A673 (cell line): ENCODE measurements around the gene SEMA6A. TPM values are rescaled to one million over a fixed set of nuclear protein-coding genes. Genes with fewer than 3 reads are reported as not detected.

Source experiments
- BruUV-seq: library from RNA; stranded (reverse); fragments of 400-500 nt; replicated peaks from 2 replicates; lab custom pipeline; 2021; lab: Mats Ljungman, UMichigan
- CTCF ChIA-PET: fragments of 300-600 bp; sonication (Branson Sonifier 250); formaldehyde crosslinking; loops from one replicate; lab custom pipeline; 2022; ENCODE audit warnings: antibody characterized with exemption; lab: Charles Lee
- POLR2A ChIA-PET: fragments of 300-600 bp; sonication (Branson Sonifier 250); formaldehyde crosslinking; loops from one replicate; lab custom pipeline; 2022; ENCODE audit warnings: antibody characterized with exemption; ENCODE audit not compliant: low non-redundant PET; lab: Charles Lee
- DNase-seq: peaks from one replicate; pipeline ENCODE4 v3.0.0-alpha.2; 2015; ENCODE audit warnings: low spot score
- H3K27ac ChIP-seq: fragments of 200-600 bp; sonication (generic); 2 replicates; pipeline ENCODE4 v1.5.1; 2016; ENCODE audit warnings: mixed run types, low read depth, mild to moderate bottlenecking, mixed read lengths, antibody characterized with exemption, low read length; ENCODE audit not compliant: poor library complexity, severe bottlenecking
- H3K27me3 ChIP-seq: fragments of 200-600 bp; sonication (generic); replicated peaks from 2 replicates; pipeline ENCODE4 v1.6.1; 2017; ENCODE audit warnings: mixed run types, low read depth, mild to moderate bottlenecking, mixed read lengths, antibody characterized with exemption, low read length; ENCODE audit not compliant: insufficient read depth, poor library complexity
- H3K36me3 ChIP-seq: fragments of 200-600 bp; sonication (generic); 2 replicates; pipeline ENCODE4 v1.6.1; 2016; ENCODE audit warnings: mixed run types, mild to moderate bottlenecking, mixed read lengths, antibody characterized with exemption, low read length; ENCODE audit not compliant: insufficient read depth, poor library complexity, severe bottlenecking
- H3K4me1 ChIP-seq: fragments of 200-600 bp; sonication (generic); 2 replicates; pipeline ENCODE4 v1.6.1; 2017; ENCODE audit warnings: mixed run types, mild to moderate bottlenecking, mixed read lengths, antibody characterized with exemption, low read length; ENCODE audit not compliant: insufficient read depth, poor library complexity, severe bottlenecking
- H3K4me3 ChIP-seq: fragments of 200-600 bp; sonication (generic); 2 replicates; pipeline ENCODE4 v1.5.1; 2016; ENCODE audit warnings: low read depth, mixed run types, mild to moderate bottlenecking, mixed read lengths, low read length; ENCODE audit not compliant: poor library complexity, severe bottlenecking
- H3K9me3 ChIP-seq: fragments of 200-600 bp; sonication (generic); 2 replicates; pipeline ENCODE4 v1.6.1; 2016; ENCODE audit warnings: mixed run types, low read depth, mild to moderate bottlenecking, mixed read lengths, antibody characterized with exemption, low read length; ENCODE audit not compliant: poor library complexity, severe bottlenecking
- CTCF ChIP-seq: fragments of 300-800, 200-600 bp; sonication (generic); conservative IDR thresholded peaks from 2 replicates; pipeline ENCODE4 v1.5.1; 2017; ENCODE audit warnings: low read depth, mild to moderate bottlenecking, antibody characterized with exemption, low read length, moderate library complexity, mixed read lengths
- EZH2 ChIP-seq: fragments of 200-600 bp; sonication (generic); IDR thresholded peaks from 2 replicates; pipeline ENCODE4 v1.6.1; 2017; ENCODE audit warnings: borderline replicate concordance, low read depth, mild to moderate bottlenecking, mixed read lengths, antibody characterized with exemption, low read length; ENCODE audit not compliant: poor library complexity, severe bottlenecking
- intact Hi-C: fragments of 100-400 bp; cut with micrococcal nuclease; formaldehyde crosslinking; loops from one replicate; pipeline ENCODE4 v1.10.0; 2022; ENCODE audit not compliant: unreplicated experiment
- total RNA-seq: library from RNA; stranded (reverse); gene quantifications from 2 replicates; pipeline ENCODE4 v1.2.3, GENCODE V29; 2021

Gene SEMA6A
- total RNA-seq, 1 experiment from 2014 or later, result 10.6 TPM

GRCh38 chr5:116494784-116495450 is 79.7 kb downstream of the SEMA6A start:
- POLR2A ChIA-PET, result no interaction called here
- H3K36me3 ChIP-seq, result no peaks in the 10 kb centered on the region
- TF ChIP-seq EZH2 (no peak), CTCF (no peak)
- CTCF ChIA-PET, result no interaction called here
- no peaks in the 10 kb centered on the region for H3K27me3 ChIP-seq
- no peaks in the 10 kb centered on the region for H3K9me3 ChIP-seq
- H3K4me1 ChIP-seq, result peaks cover 39% of the 10 kb centered on the region
- no peak overlapping the region for H3K4me3 ChIP-seq
- no peak overlapping the region for H3K27ac ChIP-seq
- intact Hi-C loops, result no loop called here
- BruUV-seq, result no TSS peak
- DNase-seq, result no peak

DNA sequence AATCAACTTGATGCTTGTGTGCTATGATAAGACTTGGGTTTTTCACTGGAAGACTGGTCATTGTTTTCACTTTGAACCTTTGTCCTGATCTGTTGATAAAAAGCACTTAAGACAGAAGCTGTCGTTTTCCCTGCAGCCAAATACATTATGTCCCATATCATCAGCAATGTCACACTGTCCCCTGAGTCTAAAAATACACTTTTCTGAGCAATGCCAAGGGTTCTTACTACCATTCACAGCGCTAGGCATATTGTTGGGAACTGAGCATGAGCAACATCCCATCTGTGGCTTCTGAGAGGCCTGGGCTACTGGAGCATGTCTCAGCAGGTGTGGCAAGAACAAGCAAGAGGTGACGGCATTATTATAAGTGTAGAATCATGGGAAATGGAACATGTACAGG is 81.8 kb downstream of the SEMA6A start:
- no peak for TF ChIP-seq CTCF
- TF ChIP-seq EZH2, result no peak
- Histone ChIP-seq H3K27me3 (no peaks in the 10 kb centered on the region), H3K27ac (peak overlapping the region; percentile 43), H3K4me3 (no peak overlapping the region), H3K4me1 (peaks cover 27% of the 10 kb centered on the region), H3K36me3 (no peaks in the 10 kb centered on the region), H3K9me3 (no peaks in the 10 kb centered on the region)
- CTCF ChIA-PET, result no interaction called here
- BruUV-seq, result no TSS peak
- intact Hi-C loops, result no loop called here
- POLR2A ChIA-PET, result interaction anchor here (0.6 kb wide), 1 partner anchor 10 kb away, joined by 4 read pairs; no protein-coding TSS in a partner anchor
- DNase-seq, result no peak

GRCh38 chr5:116492016-116492623 is 82.5 kb downstream of the SEMA6A start:
- Histone ChIP-seq H3K27me3 (no peaks in the 10 kb centered on the region), H3K36me3 (no peaks in the 10 kb centered on the region), H3K4me3 (no peak overlapping the region), H3K9me3 (no peaks in the 10 kb centered on the region), H3K27ac (peak overlapping the region; percentile 43), H3K4me1 (peaks cover 26% of the 10 kb centered on the region)
- BruUV-seq, result no TSS peak
- no peak for TF ChIP-seq CTCF
- TF ChIP-seq EZH2, result no peak
- ChIA-PET POLR2A (interaction anchor here (0.6 kb wide), 1 partner anchor 9 kb away, joined by 4 read pairs; no protein-coding TSS in a partner anchor), CTCF (no interaction called here)
- peak; percentile 69 for DNase-seq
- intact Hi-C loops, result no loop called here
